ENCODE results near the gene ABCC6.

ABCC6 gene

GRCh38 chr16:16120382-16121184 is 102.7 kb downstream of the ABCC6 start:
- DNase-seq (ENCODE audit: low read depth) = no peak
- TF ChIP-seq MYC (IDR thresholded peaks at IDR 0.05; ENCODE audit: low read depth, low read length) (no peak), CTCF (IDR thresholded peaks at IDR 0.05; ENCODE audit: low read depth, low read length) (no peak), POLR2A (IDR thresholded peaks at IDR 0.05; ENCODE audit: extremely low read depth, insufficient read length) (no peak), MAX (IDR thresholded peaks at IDR 0.05; ENCODE audit: low read depth, low read length) (no peak)
- H3K4me3 ChIP-seq (ENCODE audit: low read depth, low read length) = no peak overlapping the region

- no peak overlapping the region for H3K4me3 ChIP-seq (ENCODE audit: low read depth, low read length)
- TF ChIP-seq CTCF (IDR thresholded peaks at IDR 0.05; ENCODE audit: low read depth, low read length) (no peak), POLR2A (IDR thresholded peaks at IDR 0.05; ENCODE audit: extremely low read depth, insufficient read length) (no peak), MAX (IDR thresholded peaks at IDR 0.05; ENCODE audit: low read depth, low read length) (no peak), MYC (IDR thresholded peaks at IDR 0.05; ENCODE audit: low read depth, low read length) (no peak)
- no peak for DNase-seq (ENCODE audit: low read depth)
Observed at GRCh38 chr16:16120044-16120381, 103.3 kb downstream of the ABCC6 start.

- TF ChIP-seq CTCF (IDR thresholded peaks at IDR 0.05; ENCODE audit: low read depth, low read length) = no peak
- no peak for DNase-seq (ENCODE audit: low read depth)
- no peak overlapping the region for H3K4me3 ChIP-seq (ENCODE audit: low read depth, low read length)
Observed at GRCh38 chr16:16118337-16118736, 105.0 kb downstream of the ABCC6 start.

- H3K4me3 ChIP-seq (ENCODE audit: low read depth, low read length) = no peak overlapping the region
- DNase-seq (ENCODE audit: low read depth) = no peak
- TF ChIP-seq MAX (IDR thresholded peaks at IDR 0.05; ENCODE audit: low read depth, low read length) = no peak
- no peak for TF ChIP-seq POLR2A (IDR thresholded peaks at IDR 0.05; ENCODE audit: extremely low read depth, insufficient read length)
Observed at GRCh38 chr16:16116841-16117240, 106.5 kb downstream of the ABCC6 start.

GRCh38 chr16:16113076-16113475 is 110.2 kb downstream of the ABCC6 start:
- TF ChIP-seq CTCF (IDR thresholded peaks at IDR 0.05; ENCODE audit: low read depth, low read length) (no peak), MYC (IDR thresholded peaks at IDR 0.05; ENCODE audit: low read depth, low read length) (no peak), POLR2A (IDR thresholded peaks at IDR 0.05; ENCODE audit: extremely low read depth, insufficient read length) (no peak), MAX (IDR thresholded peaks at IDR 0.05; ENCODE audit: low read depth, low read length) (no peak)
- no peak for DNase-seq (ENCODE audit: low read depth)
- no peak overlapping the region for H3K4me3 ChIP-seq (ENCODE audit: low read depth, low read length)

- no peak for TF ChIP-seq CTCF (IDR thresholded peaks at IDR 0.05; ENCODE audit: low read depth, low read length)
- no peak for DNase-seq (ENCODE audit: low read depth)
- no peak overlapping the region for H3K4me3 ChIP-seq (ENCODE audit: low read depth, low read length)
Observed at GRCh38 chr16:16112450-16113053, 110.7 kb downstream of the ABCC6 start.

All from NB4 (cell line).